Gastrocnemius medialis (tissue), 4 donors: Measurements from ENCODE around the gene FLNC.

Experiments used
- POLR2A ChIP-seq, 2 donors: fragments of 450-650 bp; IDR thresholded peaks; one replicate each; pipeline ENCODE4 v1.6.1; 2017; ENCODE audit warnings: antibody characterized with exemption in 2 of 2, mild to moderate bottlenecking in 2 of 2, moderate library complexity in 2 of 2
- TF ChIP-seq, protein P1 (sequence below), 5 experiments: fragments of 450-650 bp in 3 of 5; fragments of 200-600 bp in 2 of 5; sonication (generic) in 2 of 5; IDR thresholded peaks in 4 of 5; conservative IDR thresholded peaks in 1 of 5; 1 replicate in 4 of 5; 2 replicates in 1 of 5; pipeline ENCODE4 v1.5.1; 2016 to 2019; ENCODE audit warnings: antibody characterized with exemption in 5 of 5, mild to moderate bottlenecking in 3 of 5, moderate library complexity in 3 of 5

DNA sequence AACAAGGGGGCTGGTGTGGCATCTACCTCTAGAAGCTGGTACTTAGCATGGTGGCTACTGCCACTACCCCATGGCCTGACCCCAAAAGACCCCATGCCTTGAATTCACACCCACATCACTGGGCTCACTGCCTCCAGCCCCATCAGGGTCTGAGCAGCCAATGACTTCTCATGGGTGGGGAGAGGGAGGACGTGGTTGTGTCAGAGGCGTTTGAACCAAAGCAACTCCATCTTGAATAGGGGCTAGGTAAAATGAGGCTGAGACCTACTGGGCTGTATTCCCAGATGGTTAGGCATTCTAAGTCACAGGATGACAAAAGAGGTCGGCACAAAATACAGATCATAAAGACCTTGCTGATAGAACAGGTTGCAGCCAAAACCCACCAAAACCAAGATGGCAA, 65.1 kb downstream of the FLNC start:
- TF ChIP-seq, protein P1, sequence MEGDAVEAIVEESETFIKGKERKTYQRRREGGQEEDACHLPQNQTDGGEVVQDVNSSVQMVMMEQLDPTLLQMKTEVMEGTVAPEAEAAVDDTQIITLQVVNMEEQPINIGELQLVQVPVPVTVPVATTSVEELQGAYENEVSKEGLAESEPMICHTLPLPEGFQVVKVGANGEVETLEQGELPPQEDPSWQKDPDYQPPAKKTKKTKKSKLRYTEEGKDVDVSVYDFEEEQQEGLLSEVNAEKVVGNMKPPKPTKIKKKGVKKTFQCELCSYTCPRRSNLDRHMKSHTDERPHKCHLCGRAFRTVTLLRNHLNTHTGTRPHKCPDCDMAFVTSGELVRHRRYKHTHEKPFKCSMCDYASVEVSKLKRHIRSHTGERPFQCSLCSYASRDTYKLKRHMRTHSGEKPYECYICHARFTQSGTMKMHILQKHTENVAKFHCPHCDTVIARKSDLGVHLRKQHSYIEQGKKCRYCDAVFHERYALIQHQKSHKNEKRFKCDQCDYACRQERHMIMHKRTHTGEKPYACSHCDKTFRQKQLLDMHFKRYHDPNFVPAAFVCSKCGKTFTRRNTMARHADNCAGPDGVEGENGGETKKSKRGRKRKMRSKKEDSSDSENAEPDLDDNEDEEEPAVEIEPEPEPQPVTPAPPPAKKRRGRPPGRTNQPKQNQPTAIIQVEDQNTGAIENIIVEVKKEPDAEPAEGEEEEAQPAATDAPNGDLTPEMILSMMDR (IDR thresholded peaks at IDR 0.05 in 4 of 5, conservative IDR thresholded peaks at IDR 0.05 in 1 of 5): no peak
- TF ChIP-seq POLR2A (IDR thresholded peaks at IDR 0.05): no peak
